ENCODE results near the gene CDH13.

DNA sequence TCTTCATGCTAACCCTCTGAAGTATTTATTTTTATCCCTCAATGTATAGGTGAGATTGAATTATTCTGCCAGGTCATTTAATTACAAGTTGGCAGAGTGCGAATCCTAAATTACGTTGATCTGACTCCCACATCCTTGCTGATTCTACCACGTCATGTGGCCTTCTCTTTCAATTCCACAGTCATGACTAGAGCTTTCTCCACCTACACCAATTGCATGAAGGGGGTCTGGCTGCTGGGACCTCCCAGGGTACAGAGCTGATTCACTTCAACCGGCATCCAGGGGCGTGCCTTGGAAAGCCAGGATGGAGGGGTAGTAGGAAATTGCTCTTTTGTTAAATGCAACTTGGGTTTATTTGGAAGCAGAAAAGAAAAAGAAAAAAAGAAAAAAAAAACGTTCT is 41.1 kb upstream of the CDH13 start:
- TF ChIP-seq, protein P1, sequence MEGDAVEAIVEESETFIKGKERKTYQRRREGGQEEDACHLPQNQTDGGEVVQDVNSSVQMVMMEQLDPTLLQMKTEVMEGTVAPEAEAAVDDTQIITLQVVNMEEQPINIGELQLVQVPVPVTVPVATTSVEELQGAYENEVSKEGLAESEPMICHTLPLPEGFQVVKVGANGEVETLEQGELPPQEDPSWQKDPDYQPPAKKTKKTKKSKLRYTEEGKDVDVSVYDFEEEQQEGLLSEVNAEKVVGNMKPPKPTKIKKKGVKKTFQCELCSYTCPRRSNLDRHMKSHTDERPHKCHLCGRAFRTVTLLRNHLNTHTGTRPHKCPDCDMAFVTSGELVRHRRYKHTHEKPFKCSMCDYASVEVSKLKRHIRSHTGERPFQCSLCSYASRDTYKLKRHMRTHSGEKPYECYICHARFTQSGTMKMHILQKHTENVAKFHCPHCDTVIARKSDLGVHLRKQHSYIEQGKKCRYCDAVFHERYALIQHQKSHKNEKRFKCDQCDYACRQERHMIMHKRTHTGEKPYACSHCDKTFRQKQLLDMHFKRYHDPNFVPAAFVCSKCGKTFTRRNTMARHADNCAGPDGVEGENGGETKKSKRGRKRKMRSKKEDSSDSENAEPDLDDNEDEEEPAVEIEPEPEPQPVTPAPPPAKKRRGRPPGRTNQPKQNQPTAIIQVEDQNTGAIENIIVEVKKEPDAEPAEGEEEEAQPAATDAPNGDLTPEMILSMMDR (IDR thresholded peaks at IDR 0.05): no peak
- no peak for TF ChIP-seq POLR2A (IDR thresholded peaks at IDR 0.05)

Measured in body of pancreas (tissue), 4 donors.